Loucy (cell line): ENCODE measurements around the gene RHOC.

Experiments
- H2AFZ ChIP-seq: fragments of 200-600 bp; sonication (generic); 2 replicates; pipeline ENCODE4 v1.6.0; 2016; ENCODE audit warnings: antibody characterized with exemption, mild to moderate bottlenecking, low read length, moderate library complexity
- H3F3A ChIP-seq: fragments of 200-600 bp; 2 replicates; pipeline ENCODE4 v1.6.0; 2016; ENCODE audit warnings: antibody characterized with exemption, low read depth, mild to moderate bottlenecking
- H3K27me3 ChIP-seq: fragments of 200-600 bp; sonication (generic); 2 replicates; pipeline ENCODE4 v1.6.1; 2014; ENCODE audit warnings: low read length, mild to moderate bottlenecking; ENCODE audit not compliant: insufficient read depth, poor library complexity, severe bottlenecking
- H3K36me3 ChIP-seq: fragments of 200-600 bp; sonication (generic); 2 replicates; pipeline ENCODE4 v1.6.1; 2016; ENCODE audit warnings: low read length; ENCODE audit not compliant: insufficient read depth
- H3K4me1 ChIP-seq: fragments of 200-600 bp; sonication (generic); 2 replicates; pipeline ENCODE4 v1.5.1; 2014; ENCODE audit warnings: low read length, mild to moderate bottlenecking; ENCODE audit not compliant: insufficient read depth, poor library complexity, severe bottlenecking
- H3K4me2 ChIP-seq: fragments of 200-600 bp; sonication (generic); 2 replicates; pipeline ENCODE4 v1.6.0; 2014; ENCODE audit warnings: antibody characterized with exemption, low read length, low read depth, mild to moderate bottlenecking; ENCODE audit not compliant: poor library complexity, severe bottlenecking
- H3K4me3 ChIP-seq: fragments of 200-600 bp; sonication (generic); 2 replicates; pipeline ENCODE4 v1.5.1; 2014; ENCODE audit warnings: low read length, mild to moderate bottlenecking, mixed read lengths; ENCODE audit not compliant: poor library complexity, severe bottlenecking
- H3K79me2 ChIP-seq: fragments of 200-600 bp; sonication (generic); 2 replicates; pipeline ENCODE4 v1.6.1; 2014; ENCODE audit warnings: low read length; ENCODE audit not compliant: insufficient read depth
- H3K9ac ChIP-seq: fragments of 200-600 bp; sonication (generic); 2 replicates; pipeline ENCODE4 v1.6.0; 2014; ENCODE audit warnings: mild to moderate bottlenecking, low read depth, low read length, moderate library complexity; ENCODE audit not compliant: poor library complexity, severe bottlenecking
- H3K9me2 ChIP-seq: fragments of 200-600 bp; sonication (generic); replicated peaks from 2 replicates; pipeline ENCODE4 v1.6.1; 2016; ENCODE audit warnings: low read depth, low read length, mixed read lengths
- H3K9me3 ChIP-seq: fragments of 200-600 bp; sonication (generic); 2 replicates; pipeline ENCODE4 v1.6.1; 2014; ENCODE audit warnings: mild to moderate bottlenecking, antibody characterized with exemption, low read length, low read depth; ENCODE audit not compliant: insufficient read depth
- H4K20me1 ChIP-seq: fragments of 200-600 bp; sonication (generic); 2 replicates; pipeline ENCODE4 v1.6.0; 2014; ENCODE audit warnings: antibody characterized with exemption, low read length, mild to moderate bottlenecking; ENCODE audit not compliant: insufficient read depth, poor library complexity, severe bottlenecking
- CTCF ChIP-seq: fragments of 200-600 bp; sonication (generic); conservative IDR thresholded peaks from 2 replicates; pipeline ENCODE4 v1.5.1; 2014; ENCODE audit warnings: mild to moderate bottlenecking, antibody characterized with exemption, low read length
- EZH2phosphoT487 ChIP-seq: fragments of 200-600 bp; IDR thresholded peaks from 2 replicates; pipeline ENCODE4 v1.6.1; 2018; ENCODE audit warnings: antibody characterized with exemption, mild to moderate bottlenecking, moderate library complexity, borderline replicate concordance

The RHOC gene

GRCh38 chr1:112699425-112700144, 7.3 kb downstream of the RHOC start:
- Histone ChIP-seq H3F3A (no peaks in the 10 kb centered on the region), H3K27me3 (no peaks in the 10 kb centered on the region), H3K9me2 (no peaks in the 10 kb centered on the region), H3K9ac (peak overlapping the region; percentile 44), H3K4me2 (peak overlapping the region; percentile 99), H3K36me3 (peaks cover 54% of the 10 kb centered on the region; the same call in 1 of the 2 replicates), H2AFZ (no peak overlapping the region), H3K4me1 (peaks cover 51% of the 10 kb centered on the region), H3K4me3 (peak overlapping the region; percentile 49), H4K20me1 (peaks cover 38% of the 10 kb centered on the region), H3K79me2 (peaks cover 27% of the 10 kb centered on the region), H3K9me3 (no peaks in the 10 kb centered on the region)
- TF ChIP-seq EZH2phosphoT487 (no peak), CTCF (no peak)

- Histone ChIP-seq H3K9ac (no peak overlapping the region), H3F3A (no peaks in the 10 kb centered on the region), H3K4me1 (peaks cover 42% of the 10 kb centered on the region), H2AFZ (no peak overlapping the region), H3K27me3 (no peaks in the 10 kb centered on the region), H3K9me3 (no peaks in the 10 kb centered on the region), H3K4me2 (no peak overlapping the region), H3K79me2 (peaks cover 18% of the 10 kb centered on the region), H3K36me3 (peaks cover 64% of the 10 kb centered on the region; the same call in 1 of the 2 replicates), H3K4me3 (no peak overlapping the region), H4K20me1 (peaks cover 31% of the 10 kb centered on the region), H3K9me2 (no peaks in the 10 kb centered on the region)
- TF ChIP-seq CTCF (no peak), EZH2phosphoT487 (no peak)
Observed at GRCh38 chr1:112698366-112699310, 8.3 kb downstream of the RHOC start.

GRCh38 chr1:112697781-112698201, 9.1 kb downstream of the RHOC start:
- Histone ChIP-seq H3K4me2 (no peak overlapping the region), H3K79me2 (peaks cover 9% of the 10 kb centered on the region), H3K9ac (no peak overlapping the region), H3K27me3 (no peaks in the 10 kb centered on the region), H3K4me1 (peaks cover 36% of the 10 kb centered on the region), H3K9me2 (no peaks in the 10 kb centered on the region), H3K36me3 (peaks cover 72% of the 10 kb centered on the region; the same call in 1 of the 2 replicates), H3K9me3 (no peaks in the 10 kb centered on the region), H3F3A (no peaks in the 10 kb centered on the region), H3K4me3 (no peak overlapping the region), H2AFZ (no peak overlapping the region), H4K20me1 (peaks cover 29% of the 10 kb centered on the region)
- no peak for TF ChIP-seq EZH2phosphoT487
- no peak for TF ChIP-seq CTCF
